Parathyroid adenoma (tissue), 2 donors: ENCODE results near the gene NCBP2L.
A peak's percentile ranks its signal among the peaks of the same experiment; 100 is the strongest.

ENCODE experiments used
- H2AFZ ChIP-seq: fragments of 300-600 bp; sonication (generic); one replicate; pipeline ENCODE4 v1.7.0; 2017; ENCODE audit warnings: antibody characterized with exemption, mild to moderate bottlenecking
- H3K27ac ChIP-seq: fragments of 300-600 bp; sonication (generic); one replicate; pipeline ENCODE4 v1.7.0; 2017
- H3K27me3 ChIP-seq: fragments of 300-600 bp; sonication (generic); one replicate; pipeline ENCODE4 v1.7.0; 2017; ENCODE audit warnings: low read length; ENCODE audit not compliant: control insufficient read depth, insufficient read depth
- H3K36me3 ChIP-seq: fragments of 300-600 bp; sonication (generic); one replicate; pipeline ENCODE4 v1.7.0; 2017; ENCODE audit warnings: low read length; ENCODE audit not compliant: control insufficient read depth, insufficient read depth
- H3K4me1 ChIP-seq: fragments of 300-600 bp; sonication (generic); one replicate; pipeline ENCODE4 v1.7.0; 2017; ENCODE audit warnings: control low read depth
- H3K4me2 ChIP-seq: fragments of 300-600 bp; sonication (generic); one replicate; pipeline ENCODE4 v1.7.0; 2017; ENCODE audit warnings: low read length
- H3K4me3 ChIP-seq: fragments of 300-600 bp; sonication (generic); one replicate; pipeline ENCODE4 v1.7.0; 2017; ENCODE audit warnings: low read depth, low read length
- H3K79me2 ChIP-seq: fragments of 300-600 bp; sonication (generic); one replicate; pipeline ENCODE4 v1.7.0; 2017; ENCODE audit warnings: control low read depth
- H3K9ac ChIP-seq: fragments of 300-600 bp; sonication (generic); one replicate; pipeline ENCODE4 v1.7.0; 2017; ENCODE audit warnings: mild to moderate bottlenecking
- H3K9me3 ChIP-seq: fragments of 300-600 bp; sonication (generic); one replicate; pipeline ENCODE4 v1.7.0; 2017; ENCODE audit warnings: low read length; ENCODE audit not compliant: control insufficient read depth
- CTCF ChIP-seq: fragments of 300-600 bp; sonication (generic); IDR thresholded peaks from one replicate; pipeline ENCODE4 v1.7.0; 2017; ENCODE audit warnings: antibody characterized with exemption, mild to moderate bottlenecking
- donor health status: primary hyperparathyroidism.

Gene NCBP2L

GRCh38 chrX:107769581-107770317, 7.8 kb upstream of the NCBP2L start:
- Histone ChIP-seq H3K4me1 (no peaks in the 10 kb centered on the region), H3K4me3 (no peak overlapping the region)
- TF ChIP-seq CTCF, result no peak

GRCh38 chrX:107773206-107773605, 4.3 kb upstream of the NCBP2L start:
- H3K4me3 ChIP-seq, result peak overlapping the region; percentile 65
- H3K9me3 ChIP-seq, result no peaks in the 10 kb centered on the region
- H2AFZ ChIP-seq, result no peak overlapping the region
- no peak overlapping the region for H3K27ac ChIP-seq
- no peaks in the 10 kb centered on the region for H3K79me2 ChIP-seq
- H3K4me1 ChIP-seq, result no peaks in the 10 kb centered on the region
- no peak overlapping the region for H3K9ac ChIP-seq
- TF ChIP-seq CTCF, result no peak
- peak overlapping the region; percentile 84 for H3K4me2 ChIP-seq
- H3K27me3 ChIP-seq, result no peaks in the 10 kb centered on the region
- H3K36me3 ChIP-seq, result no peaks in the 10 kb centered on the region

More at GRCh38 chrX:107769581-107770317, 7.8 kb upstream of the NCBP2L start:
- no peak overlapping the region for H3K9ac ChIP-seq
- H3K36me3 ChIP-seq, result no peaks in the 10 kb centered on the region
- no peaks in the 10 kb centered on the region for H3K79me2 ChIP-seq
- no peak overlapping the region for H3K4me2 ChIP-seq
- H3K27me3 ChIP-seq, result no peaks in the 10 kb centered on the region
- H3K9me3 ChIP-seq, result no peaks in the 10 kb centered on the region
- H3K27ac ChIP-seq, result no peak overlapping the region
- H2AFZ ChIP-seq, result no peak overlapping the region

- Histone ChIP-seq H2AFZ (peak overlapping the region; percentile 22), H3K79me2 (no peaks in the 10 kb centered on the region), H3K4me1 (no peaks in the 10 kb centered on the region), H3K36me3 (no peaks in the 10 kb centered on the region), H3K27ac (no peak overlapping the region), H3K4me2 (peak overlapping the region; percentile 84), H3K27me3 (no peaks in the 10 kb centered on the region), H3K4me3 (peak overlapping the region; percentile 65), H3K9me3 (no peaks in the 10 kb centered on the region), H3K9ac (no peak overlapping the region)
- no peak for TF ChIP-seq CTCF
Measured at GRCh38 chrX:107773906-107774435, 3.6 kb upstream of the NCBP2L start.

GRCh38 chrX:107775000-107775733, 2.4 kb upstream of the NCBP2L start:
- Histone ChIP-seq H3K27me3 (no peaks in the 10 kb centered on the region), H2AFZ (peak overlapping the region; percentile 76), H3K27ac (peak overlapping the region; percentile 57), H3K9ac (no peak overlapping the region), H3K4me3 (peak overlapping the region; percentile 65), H3K9me3 (no peaks in the 10 kb centered on the region), H3K4me1 (no peaks in the 10 kb centered on the region), H3K4me2 (peak overlapping the region; percentile 84), H3K79me2 (no peaks in the 10 kb centered on the region), H3K36me3 (no peaks in the 10 kb centered on the region)
- TF ChIP-seq CTCF, result no peak
